ENCODE results near the gene ERBB2. TPM values are rescaled to one million over a fixed set of nuclear protein-coding genes. Genes with fewer than 3 reads are reported as not detected.

ERBB2 gene
- total and polyA plus RNA-seq, 2 of the 13 experiments (the other 11 are each of a cell fraction or from before 2014, with no cell fraction given) = 57.7 to 64.1 TPM

GRCh38 chr17:39737206-39737759 is 37.4 kb downstream of the ERBB2 start:
- WGBS (ENCODE audit: low lambda C conversion rate) = 11% methylated on average over 6 of the region's 13 CpGs
- FAIRE-seq (peak; percentile 43), DNase-seq (ENCODE audit: low spot score) (peak; percentile 63), ATAC-seq (peak; percentile 65)
- H3K79me2 ChIP-seq (ENCODE audit: insufficient read depth, low read length) = peaks cover 36% of the 10 kb centered on the region
- H2AFZ ChIP-seq (ENCODE audit: low read length) = no peak overlapping the region
- H3K27me3 ChIP-seq (ENCODE audit: control insufficient read depth in 1 of 2, insufficient read depth in 2 of 2, low read length in 2 of 2) = no peaks in the 10 kb centered on the region; a peak in 1 of 5 replicates
- H4K20me1 ChIP-seq (ENCODE audit: insufficient read depth, low read length) = peaks cover 7% of the 10 kb centered on the region; the same call in 1 of the 2 replicates
- peaks cover 43% of the 10 kb centered on the region for H3K4me1 ChIP-seq (ENCODE audit: insufficient read depth, low read length)
- POLR2A ChIA-PET = interaction anchor here (0.6 to 2.4 kb wide), 14 partner anchors 9 to 243 kb away, joined by 3 to 44 read pairs (median 7); partner anchors contain the start of genes ERBB2, PGAP3 and PSMD3
- peak overlapping the region; percentile 97 for H3K27ac ChIP-seq (ENCODE audit: extremely low read length, insufficient read depth, low read length)
- H3K36me3 ChIP-seq (replicated peaks in 1 of 2; ENCODE audit: control insufficient read depth in 1 of 2, insufficient read depth in 2 of 2, low read length in 2 of 2) = peaks cover 4 to 6% of the 10 kb centered on the region in 2 experiments; a peak in 4 of 5 replicates
- intact Hi-C loops (cut with micrococcal nuclease; ENCODE audit: unreplicated experiment) = loop anchor here (10.0 kb wide), 1 partner anchor 272 kb away; the partner anchor contains the start of gene CDK12
- no peaks in the 10 kb centered on the region for H3K9me3 ChIP-seq (ENCODE audit: low read length)
- peak overlapping the region; percentile 95 for H3K9ac ChIP-seq (ENCODE audit: insufficient read depth, low read depth, low read length)
- CTCF ChIA-PET (ENCODE audit: low intra/inter-chr PET ratio, low total read pairs) = no interaction called here
- H3K4me3 ChIP-seq (replicated peaks in 1 of 3; ENCODE audit: insufficient read depth in 1 of 3, low read depth in 2 of 3, low read length in 3 of 3) = peak overlapping the region; percentile 89 to 96 (median 95)
- in situ Hi-C loops (cut with HindIII; ENCODE audit: extremely low pct_ligation_motif_present, low pct_unique_long_range_greater_than_20kb) = no loop called here
- BruUV-seq (replicated peaks) = no TSS peak
- H3K4me2 ChIP-seq (ENCODE audit: low read depth, low read length) = peak overlapping the region; percentile 82
- TF ChIP-seq CTCF (CRISPR knock-in tag; IDR thresholded peaks at IDR 0.05) (peak; percentile 6; the same call in 1 of the 2 replicates), MYC (CRISPR knock-in tag; IDR thresholded peaks at IDR 0.05; ENCODE audit: borderline replicate concordance) (peak; percentile 21; the same call in 1 of the 2 replicates), ZSCAN30 (CRISPR knock-in tag; IDR thresholded peaks at IDR 0.05) (no peak), SMAD9 (CRISPR knock-in tag; IDR thresholded peaks at IDR 0.05) (no peak), TGIF2 (CRISPR knock-in tag; IDR thresholded peaks at IDR 0.05) (peak; percentile 41; the same call in 1 of the 2 replicates), FOXA3 (CRISPR knock-in tag; IDR thresholded peaks at IDR 0.05) (0 out of 2 replicates have a peak, but pooled peaks have one; percentile 11), NCOA1 (CRISPR knock-in tag; IDR thresholded peaks at IDR 0.05) (0 out of 2 replicates have a peak, but pooled peaks have one; percentile 16), SMARCE1 (IDR thresholded peaks at IDR 0.05; ENCODE audit: borderline replicate concordance) (no peak), HNF1A (IDR thresholded peaks at IDR 0.05; ENCODE audit: low read depth) (no peak), HNF1A (CRISPR knock-in tag; IDR thresholded peaks at IDR 0.05; ENCODE audit: borderline replicate concordance) (0 out of 2 replicates have a peak, but pooled peaks have one; percentile 9), ZNF746 (CRISPR knock-in tag; IDR thresholded peaks at IDR 0.05) (no peak), RFXANK (CRISPR knock-in tag; IDR thresholded peaks at IDR 0.05) (0 out of 2 replicates have a peak, but pooled peaks have one; percentile 14), KDM2A (CRISPR knock-in tag; IDR thresholded peaks at IDR 0.05; ENCODE audit: borderline replicate concordance, low read depth) (no peak), REL (CRISPR knock-in tag; conservative IDR thresholded peaks at IDR 0.05) (no peak), HNF4G (IDR thresholded peaks at IDR 0.05; ENCODE audit: borderline replicate concordance, low read depth, low read length) (peak; percentile 54), HNF4G (CRISPR knock-in tag; IDR thresholded peaks at IDR 0.05; ENCODE audit: borderline replicate concordance, low read depth) (peak; percentile 12; the same call in 1 of the 2 replicates), ZNF768 (CRISPR knock-in tag; IDR thresholded peaks at IDR 0.05) (peak; percentile 37; the same call in 1 of the 2 replicates), MAZ (IDR thresholded peaks at IDR 0.05; ENCODE audit: borderline replicate concordance, low read depth, low read length) (0 out of 2 replicates have a peak, but pooled peaks have one; percentile 56), MAZ (CRISPR knock-in tag; IDR thresholded peaks at IDR 0.05; ENCODE audit: low read depth) (peak; percentile 61)
- TF ChIP-seq, protein P1, sequence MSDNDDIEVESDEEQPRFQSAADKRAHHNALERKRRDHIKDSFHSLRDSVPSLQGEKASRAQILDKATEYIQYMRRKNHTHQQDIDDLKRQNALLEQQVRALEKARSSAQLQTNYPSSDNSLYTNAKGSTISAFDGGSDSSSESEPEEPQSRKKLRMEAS (IDR thresholded peaks at IDR 0.05) = peak; percentile 57
